ENCODE measurements around the gene MEF2C.

- TF ChIP-seq, protein P1, sequence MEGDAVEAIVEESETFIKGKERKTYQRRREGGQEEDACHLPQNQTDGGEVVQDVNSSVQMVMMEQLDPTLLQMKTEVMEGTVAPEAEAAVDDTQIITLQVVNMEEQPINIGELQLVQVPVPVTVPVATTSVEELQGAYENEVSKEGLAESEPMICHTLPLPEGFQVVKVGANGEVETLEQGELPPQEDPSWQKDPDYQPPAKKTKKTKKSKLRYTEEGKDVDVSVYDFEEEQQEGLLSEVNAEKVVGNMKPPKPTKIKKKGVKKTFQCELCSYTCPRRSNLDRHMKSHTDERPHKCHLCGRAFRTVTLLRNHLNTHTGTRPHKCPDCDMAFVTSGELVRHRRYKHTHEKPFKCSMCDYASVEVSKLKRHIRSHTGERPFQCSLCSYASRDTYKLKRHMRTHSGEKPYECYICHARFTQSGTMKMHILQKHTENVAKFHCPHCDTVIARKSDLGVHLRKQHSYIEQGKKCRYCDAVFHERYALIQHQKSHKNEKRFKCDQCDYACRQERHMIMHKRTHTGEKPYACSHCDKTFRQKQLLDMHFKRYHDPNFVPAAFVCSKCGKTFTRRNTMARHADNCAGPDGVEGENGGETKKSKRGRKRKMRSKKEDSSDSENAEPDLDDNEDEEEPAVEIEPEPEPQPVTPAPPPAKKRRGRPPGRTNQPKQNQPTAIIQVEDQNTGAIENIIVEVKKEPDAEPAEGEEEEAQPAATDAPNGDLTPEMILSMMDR (IDR thresholded peaks at IDR 0.05), result no peak
- TF ChIP-seq POLR2AphosphoS5 (IDR thresholded peaks at IDR 0.05; ENCODE audit: low read depth, low read length) (no peak), REST (IDR thresholded peaks at IDR 0.05; ENCODE audit: insufficient read depth in 1 of 2, low read depth in 2 of 2, low read length in 1 of 2) (no peak), TCF7L2 (IDR thresholded peaks at IDR 0.05; ENCODE audit: low read depth, low read length) (no peak), SIN3A (IDR thresholded peaks at IDR 0.05; ENCODE audit: borderline replicate concordance, insufficient read depth, low read depth, low read length) (no peak)
These were observed 137.8 kb downstream of the MEF2C start for GRCh38 chr5:88745093-88745696.
